ENCODE measurements around the gene CCDC14. TPM values are rescaled to one million over a fixed set of nuclear protein-coding genes. Genes with fewer than 3 reads are reported as not detected.

CCDC14 gene
- total and polyA plus RNA-seq, 2 of the 4 experiments (the other 2 are of a cell fraction) = 82.1 to 109 TPM

GRCh38 chr3:123870033-123870432 is 91.0 kb downstream of the CCDC14 start:
- H2BK5ac ChIP-seq (ENCODE audit: low read depth, low read length, poor library complexity, severe bottlenecking) = no peak overlapping the region
- dilution Hi-C loops (cut with HindIII; ENCODE audit: low sequenced_read_pairs, unreplicated experiment) = no loop called here
- peaks cover 26% of the 10 kb centered on the region for H3K36me3 ChIP-seq (ENCODE audit: control insufficient read depth, insufficient read depth, low read length)
- no peak overlapping the region for H3K9ac ChIP-seq (ENCODE audit: low read depth, low read length)
- H3K79me1 ChIP-seq (ENCODE audit: low read depth in 1 of 2, low read length in 2 of 2) = peaks cover 51 to 75% of the 10 kb centered on the region in 2 experiments
- TF ChIP-seq POLR2A (IDR thresholded peaks at IDR 0.05; ENCODE audit: low read depth, low read length) (no peak), MXI1 (IDR thresholded peaks at IDR 0.05; ENCODE audit: borderline replicate concordance, low read depth, low read length) (no peak), BHLHE40 (IDR thresholded peaks at IDR 0.05; ENCODE audit: low read depth, low read length) (no peak), RAD21 (IDR thresholded peaks at IDR 0.05; ENCODE audit: low read length) (no peak), RCOR1 (IDR thresholded peaks at IDR 0.05; ENCODE audit: insufficient replicate concordance, low read length) (no peak), CEBPB (IDR thresholded peaks at IDR 0.05; ENCODE audit: low read depth, low read length) (no peak), NFE2L2 (IDR thresholded peaks at IDR 0.05; ENCODE audit: low read depth, low read length) (no peak), MAFK (IDR thresholded peaks at IDR 0.05; ENCODE audit: low read depth, low read length) (no peak), RFX5 (IDR thresholded peaks at IDR 0.05; ENCODE audit: low read depth, low read length) (no peak), CHD1 (IDR thresholded peaks at IDR 0.05; ENCODE audit: low read depth, low read length) (no peak), FOS (IDR thresholded peaks at IDR 0.05; ENCODE audit: low read depth, low read length) (no peak), ELK1 (IDR thresholded peaks at IDR 0.05; ENCODE audit: borderline replicate concordance, low read depth, low read length) (no peak), MAZ (IDR thresholded peaks at IDR 0.05; ENCODE audit: borderline replicate concordance, low read depth, low read length) (no peak), SMC3 (IDR thresholded peaks at IDR 0.05; ENCODE audit: low read depth, low read length) (no peak)
- TF ChIP-seq, protein P1, sequence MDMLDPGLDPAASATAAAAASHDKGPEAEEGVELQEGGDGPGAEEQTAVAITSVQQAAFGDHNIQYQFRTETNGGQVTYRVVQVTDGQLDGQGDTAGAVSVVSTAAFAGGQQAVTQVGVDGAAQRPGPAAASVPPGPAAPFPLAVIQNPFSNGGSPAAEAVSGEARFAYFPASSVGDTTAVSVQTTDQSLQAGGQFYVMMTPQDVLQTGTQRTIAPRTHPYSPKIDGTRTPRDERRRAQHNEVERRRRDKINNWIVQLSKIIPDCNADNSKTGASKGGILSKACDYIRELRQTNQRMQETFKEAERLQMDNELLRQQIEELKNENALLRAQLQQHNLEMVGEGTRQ (IDR thresholded peaks at IDR 0.05; ENCODE audit: low read depth, low read length) = no peak
- TF ChIP-seq, protein P2, sequence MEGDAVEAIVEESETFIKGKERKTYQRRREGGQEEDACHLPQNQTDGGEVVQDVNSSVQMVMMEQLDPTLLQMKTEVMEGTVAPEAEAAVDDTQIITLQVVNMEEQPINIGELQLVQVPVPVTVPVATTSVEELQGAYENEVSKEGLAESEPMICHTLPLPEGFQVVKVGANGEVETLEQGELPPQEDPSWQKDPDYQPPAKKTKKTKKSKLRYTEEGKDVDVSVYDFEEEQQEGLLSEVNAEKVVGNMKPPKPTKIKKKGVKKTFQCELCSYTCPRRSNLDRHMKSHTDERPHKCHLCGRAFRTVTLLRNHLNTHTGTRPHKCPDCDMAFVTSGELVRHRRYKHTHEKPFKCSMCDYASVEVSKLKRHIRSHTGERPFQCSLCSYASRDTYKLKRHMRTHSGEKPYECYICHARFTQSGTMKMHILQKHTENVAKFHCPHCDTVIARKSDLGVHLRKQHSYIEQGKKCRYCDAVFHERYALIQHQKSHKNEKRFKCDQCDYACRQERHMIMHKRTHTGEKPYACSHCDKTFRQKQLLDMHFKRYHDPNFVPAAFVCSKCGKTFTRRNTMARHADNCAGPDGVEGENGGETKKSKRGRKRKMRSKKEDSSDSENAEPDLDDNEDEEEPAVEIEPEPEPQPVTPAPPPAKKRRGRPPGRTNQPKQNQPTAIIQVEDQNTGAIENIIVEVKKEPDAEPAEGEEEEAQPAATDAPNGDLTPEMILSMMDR (conservative IDR thresholded peaks at IDR 0.05; ENCODE audit: low read depth, low read length) = no peak
- H3K23ac ChIP-seq (ENCODE audit: low read depth, low read length) = no peak overlapping the region
- no peak overlapping the region for H3K56ac ChIP-seq (ENCODE audit: extremely low read depth, insufficient read depth, low read length)
- H3K9me3 ChIP-seq (ENCODE audit: control insufficient read depth, insufficient read depth, low read length) = peaks cover 3% of the 10 kb centered on the region
- no peak overlapping the region for H2AFZ ChIP-seq (replicated peaks; ENCODE audit: low read length, poor library complexity)
- H3K4me3 ChIP-seq (ENCODE audit: insufficient read depth, low read depth, low read length) = no peak overlapping the region
- 0 out of 2 replicates have a peak overlapping the region, but pooled peaks have one; percentile 1 for H3K18ac ChIP-seq (ENCODE audit: low read depth, low read length)
- in situ Hi-C loops (cut with MboI; ENCODE audit: low sequenced_read_pairs) = no loop called here
- H2AK5ac ChIP-seq (ENCODE audit: low read depth, low read length) = 0 out of 2 replicates have a peak overlapping the region, but pooled peaks have one; percentile 10
- no peak overlapping the region for H4K8ac ChIP-seq (ENCODE audit: low read depth in 2 of 2, low read length in 2 of 2)
- peak overlapping the region; percentile 48; the same call in 1 of the 2 replicates for H3K14ac ChIP-seq (replicated peaks; ENCODE audit: low read depth, low read length)
- intact Hi-C loops (cut with micrococcal nuclease) = loop anchor here (10.0 kb wide), 1 partner anchor 215 kb away; no protein-coding TSS in a partner anchor
- ATAC-seq (ENCODE audit: low read depth) (peak; percentile 51), DNase-seq (peak; percentile 24)
- H4K91ac ChIP-seq (ENCODE audit: insufficient read depth, low read depth, low read length) = peak overlapping the region; percentile 38; the same call in 1 of the 2 replicates
- H3K27me3 ChIP-seq (ENCODE audit: control insufficient read depth, insufficient read depth, low read length) = no peaks in the 10 kb centered on the region
- no peak overlapping the region for H2BK15ac ChIP-seq (ENCODE audit: low read depth, low read length)
- H3K9me1 ChIP-seq (ENCODE audit: insufficient read depth, low read length) = peaks cover 23% of the 10 kb centered on the region
- H2BK120ac ChIP-seq (ENCODE audit: low read depth, low read length) = no peak overlapping the region
- no peak overlapping the region for H2AK9ac ChIP-seq (replicated peaks; ENCODE audit: low read depth, low read length, poor library complexity)
- no peak overlapping the region for H3K27ac ChIP-seq (ENCODE audit: insufficient read depth, low read length)
- peak overlapping the region; percentile 6; the same call in 1 of the 2 replicates for H3K4me2 ChIP-seq (ENCODE audit: low read depth, low read length)
- no peak overlapping the region for H2BK20ac ChIP-seq (ENCODE audit: low read depth, low read length)
- ChIA-PET CTCF (interaction anchor here (1.6 kb wide), 1 partner anchor 9 kb away, joined by 4 read pairs; no protein-coding TSS in a partner anchor), POLR2A (ENCODE audit: unreplicated experiment) (interaction anchor here (0.6 kb wide), 1 partner anchor 1025 kb away, joined by 4 read pairs; no protein-coding TSS in a partner anchor)
- peaks cover 13% of the 10 kb centered on the region for H3K4me1 ChIP-seq (ENCODE audit: control insufficient read depth, insufficient read depth, low read length)
- H4K20me1 ChIP-seq (ENCODE audit: insufficient read depth, low read length) = peaks cover 40% of the 10 kb centered on the region; the same call in 1 of the 2 replicates
- no peak overlapping the region for H4K5ac ChIP-seq (ENCODE audit: low read depth, low read length)
- peak overlapping the region; percentile 33; the same call in 1 of the 2 replicates for H3K4ac ChIP-seq (ENCODE audit: low read depth, low read length)
- no TSS peak for BruUV-seq (replicated peaks)
- WGBS, 2 experiments (ENCODE audit: extremely low coverage in 2 of 2, insufficient read length in 1 of 2) = no CpG with 5 or more reads among the region's 1 CpG
